A673 (cell line): ENCODE results near the gene FGGY. TPM values are rescaled to one million over a fixed set of nuclear protein-coding genes. Genes with fewer than 3 reads are reported as not detected.

Experiments
- BruUV-seq: library from RNA; stranded (reverse); fragments of 400-500 nt; replicated peaks from 2 replicates; lab custom pipeline; 2021; lab: Mats Ljungman, UMichigan
- CTCF ChIA-PET: fragments of 300-600 bp; sonication (Branson Sonifier 250); formaldehyde crosslinking; loops from one replicate; lab custom pipeline; 2022; ENCODE audit warnings: antibody characterized with exemption; lab: Charles Lee
- POLR2A ChIA-PET: fragments of 300-600 bp; sonication (Branson Sonifier 250); formaldehyde crosslinking; loops from one replicate; lab custom pipeline; 2022; ENCODE audit warnings: antibody characterized with exemption; ENCODE audit not compliant: low non-redundant PET; lab: Charles Lee
- DNase-seq: peaks from one replicate; pipeline ENCODE4 v3.0.0-alpha.2; 2015; ENCODE audit warnings: low spot score
- H3K27ac ChIP-seq: fragments of 200-600 bp; sonication (generic); 2 replicates; pipeline ENCODE4 v1.5.1; 2016; ENCODE audit warnings: mixed run types, low read depth, mild to moderate bottlenecking, mixed read lengths, antibody characterized with exemption, low read length; ENCODE audit not compliant: poor library complexity, severe bottlenecking
- H3K27me3 ChIP-seq: fragments of 200-600 bp; sonication (generic); replicated peaks from 2 replicates; pipeline ENCODE4 v1.6.1; 2017; ENCODE audit warnings: mixed run types, low read depth, mild to moderate bottlenecking, mixed read lengths, antibody characterized with exemption, low read length; ENCODE audit not compliant: insufficient read depth, poor library complexity
- H3K36me3 ChIP-seq: fragments of 200-600 bp; sonication (generic); 2 replicates; pipeline ENCODE4 v1.6.1; 2016; ENCODE audit warnings: mixed run types, mild to moderate bottlenecking, mixed read lengths, antibody characterized with exemption, low read length; ENCODE audit not compliant: insufficient read depth, poor library complexity, severe bottlenecking
- H3K4me1 ChIP-seq: fragments of 200-600 bp; sonication (generic); 2 replicates; pipeline ENCODE4 v1.6.1; 2017; ENCODE audit warnings: mixed run types, mild to moderate bottlenecking, mixed read lengths, antibody characterized with exemption, low read length; ENCODE audit not compliant: insufficient read depth, poor library complexity, severe bottlenecking
- H3K4me3 ChIP-seq: fragments of 200-600 bp; sonication (generic); 2 replicates; pipeline ENCODE4 v1.5.1; 2016; ENCODE audit warnings: low read depth, mixed run types, mild to moderate bottlenecking, mixed read lengths, low read length; ENCODE audit not compliant: poor library complexity, severe bottlenecking
- H3K9me3 ChIP-seq: fragments of 200-600 bp; sonication (generic); 2 replicates; pipeline ENCODE4 v1.6.1; 2016; ENCODE audit warnings: mixed run types, low read depth, mild to moderate bottlenecking, mixed read lengths, antibody characterized with exemption, low read length; ENCODE audit not compliant: poor library complexity, severe bottlenecking
- CTCF ChIP-seq: fragments of 300-800, 200-600 bp; sonication (generic); conservative IDR thresholded peaks from 2 replicates; pipeline ENCODE4 v1.5.1; 2017; ENCODE audit warnings: low read depth, mild to moderate bottlenecking, antibody characterized with exemption, low read length, moderate library complexity, mixed read lengths
- EZH2 ChIP-seq: fragments of 200-600 bp; sonication (generic); IDR thresholded peaks from 2 replicates; pipeline ENCODE4 v1.6.1; 2017; ENCODE audit warnings: borderline replicate concordance, low read depth, mild to moderate bottlenecking, mixed read lengths, antibody characterized with exemption, low read length; ENCODE audit not compliant: poor library complexity, severe bottlenecking
- intact Hi-C: fragments of 100-400 bp; cut with micrococcal nuclease; formaldehyde crosslinking; loops from one replicate; pipeline ENCODE4 v1.10.0; 2022; ENCODE audit not compliant: unreplicated experiment
- total RNA-seq: library from RNA; stranded (reverse); gene quantifications from 2 replicates; pipeline ENCODE4 v1.2.3, GENCODE V29; 2021

Gene FGGY
- total RNA-seq, 1 experiment from 2014 or later: 2.6 TPM

DNA sequence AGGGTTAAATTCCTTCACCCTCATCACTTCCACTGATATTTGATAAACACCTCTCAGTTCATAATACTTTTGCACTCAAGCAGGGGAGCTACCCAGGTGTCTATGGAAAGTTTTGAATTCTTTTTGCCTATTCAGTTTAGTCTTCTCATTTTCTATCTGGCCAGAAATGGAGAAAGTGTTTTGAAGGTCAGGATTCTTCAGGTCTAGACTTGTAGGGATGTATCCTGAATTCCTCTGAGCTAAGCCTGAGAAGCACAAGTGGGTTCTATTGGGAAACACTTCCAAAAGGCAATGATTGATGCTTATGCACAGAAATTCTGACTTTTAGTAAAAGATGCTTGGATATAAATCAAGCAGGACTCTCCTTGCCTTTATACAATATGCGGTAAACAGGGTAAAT, 300.1 kb downstream of the FGGY start:
- DNase-seq: no peak
- H3K4me3 ChIP-seq: no peak overlapping the region
- POLR2A ChIA-PET: no interaction called here
- no peaks in the 10 kb centered on the region for H3K27me3 ChIP-seq
- no peaks in the 10 kb centered on the region for H3K4me1 ChIP-seq
- TF ChIP-seq CTCF: no peak
- no peak for TF ChIP-seq EZH2
- CTCF ChIA-PET: no interaction called here
- H3K9me3 ChIP-seq: no peaks in the 10 kb centered on the region
- BruUV-seq: no TSS peak
- intact Hi-C loops: no loop called here
- H3K27ac ChIP-seq: no peak overlapping the region
- no peaks in the 10 kb centered on the region for H3K36me3 ChIP-seq

- Histone ChIP-seq H3K27ac (no peak overlapping the region), H3K4me1 (no peaks in the 10 kb centered on the region), H3K27me3 (no peaks in the 10 kb centered on the region), H3K4me3 (no peak overlapping the region), H3K9me3 (no peaks in the 10 kb centered on the region), H3K36me3 (no peaks in the 10 kb centered on the region)
- TF ChIP-seq EZH2 (no peak), CTCF (no peak)
- DNase-seq: no peak
- intact Hi-C loops: no loop called here
- no TSS peak for BruUV-seq
- CTCF ChIA-PET: no interaction called here
- POLR2A ChIA-PET: no interaction called here
Observed at GRCh38 chr1:59597420-59598119, 300.7 kb downstream of the FGGY start.

- H3K36me3 ChIP-seq: no peaks in the 10 kb centered on the region
- no peaks in the 10 kb centered on the region for H3K9me3 ChIP-seq
- H3K27me3 ChIP-seq: no peaks in the 10 kb centered on the region
- no peaks in the 10 kb centered on the region for H3K4me1 ChIP-seq
- H3K4me3 ChIP-seq: no peak overlapping the region
- no peak for DNase-seq
- CTCF ChIA-PET: no interaction called here
- TF ChIP-seq CTCF (no peak), EZH2 (no peak)
- no TSS peak for BruUV-seq
- POLR2A ChIA-PET: no interaction called here
- no peak overlapping the region for H3K27ac ChIP-seq
- intact Hi-C loops: no loop called here
Observed at GRCh38 chr1:59598120-59598440, 301.2 kb downstream of the FGGY start.
